ENCODE data around the gene DPAGT1.
"Not testable (repeated sequence)": the region's sequence is repeated elsewhere in the genome, so short reads cannot be mapped to it uniquely, and the experiment has no call there.

DPAGT1 gene

DNA sequence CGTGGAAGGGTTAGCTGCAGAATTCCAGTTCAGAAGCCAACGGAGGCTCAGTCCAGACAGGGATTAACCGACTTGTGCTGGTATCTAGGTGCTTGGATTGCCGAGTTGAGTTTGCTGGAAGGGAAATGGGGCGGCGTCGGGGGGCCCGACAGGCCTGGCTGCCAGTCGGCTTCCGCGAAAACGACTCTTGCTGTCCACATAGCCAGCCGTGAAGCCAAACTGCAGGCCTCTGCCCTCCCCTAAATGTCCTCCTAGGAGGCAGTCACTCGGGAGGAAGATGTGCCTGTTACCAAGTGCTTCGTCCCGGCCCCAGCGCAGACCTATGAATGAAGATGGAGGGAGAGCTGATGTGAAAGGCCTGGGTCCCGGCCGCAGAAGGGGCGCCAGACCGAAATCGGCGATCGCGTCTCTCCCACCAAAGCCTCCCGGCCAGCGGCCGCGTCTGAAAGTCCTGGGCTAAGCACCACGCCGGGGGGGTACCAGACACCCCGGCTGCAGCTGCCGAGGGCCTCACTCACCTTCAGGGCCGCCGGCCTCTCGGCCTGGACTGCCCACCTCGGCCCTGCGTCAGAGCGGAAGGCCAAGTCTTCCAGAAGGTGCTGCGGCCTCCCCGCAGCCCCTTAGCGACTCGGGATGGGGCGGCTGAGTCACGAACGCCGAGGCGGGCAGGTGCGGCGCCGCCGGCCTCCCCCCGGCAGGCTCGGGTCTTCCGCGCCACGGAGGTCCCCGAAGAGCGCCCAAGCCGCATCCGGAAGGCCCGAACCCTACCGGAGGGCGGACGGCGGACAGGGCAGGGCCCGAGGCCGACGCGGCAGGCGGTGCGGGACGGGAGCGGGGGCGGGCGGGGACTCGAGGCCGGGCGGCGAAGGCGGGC, 7.5 kb downstream of the DPAGT1 start:
- peak in 1 of 2 experiments; percentile 39 for DNase-seq

DNA sequence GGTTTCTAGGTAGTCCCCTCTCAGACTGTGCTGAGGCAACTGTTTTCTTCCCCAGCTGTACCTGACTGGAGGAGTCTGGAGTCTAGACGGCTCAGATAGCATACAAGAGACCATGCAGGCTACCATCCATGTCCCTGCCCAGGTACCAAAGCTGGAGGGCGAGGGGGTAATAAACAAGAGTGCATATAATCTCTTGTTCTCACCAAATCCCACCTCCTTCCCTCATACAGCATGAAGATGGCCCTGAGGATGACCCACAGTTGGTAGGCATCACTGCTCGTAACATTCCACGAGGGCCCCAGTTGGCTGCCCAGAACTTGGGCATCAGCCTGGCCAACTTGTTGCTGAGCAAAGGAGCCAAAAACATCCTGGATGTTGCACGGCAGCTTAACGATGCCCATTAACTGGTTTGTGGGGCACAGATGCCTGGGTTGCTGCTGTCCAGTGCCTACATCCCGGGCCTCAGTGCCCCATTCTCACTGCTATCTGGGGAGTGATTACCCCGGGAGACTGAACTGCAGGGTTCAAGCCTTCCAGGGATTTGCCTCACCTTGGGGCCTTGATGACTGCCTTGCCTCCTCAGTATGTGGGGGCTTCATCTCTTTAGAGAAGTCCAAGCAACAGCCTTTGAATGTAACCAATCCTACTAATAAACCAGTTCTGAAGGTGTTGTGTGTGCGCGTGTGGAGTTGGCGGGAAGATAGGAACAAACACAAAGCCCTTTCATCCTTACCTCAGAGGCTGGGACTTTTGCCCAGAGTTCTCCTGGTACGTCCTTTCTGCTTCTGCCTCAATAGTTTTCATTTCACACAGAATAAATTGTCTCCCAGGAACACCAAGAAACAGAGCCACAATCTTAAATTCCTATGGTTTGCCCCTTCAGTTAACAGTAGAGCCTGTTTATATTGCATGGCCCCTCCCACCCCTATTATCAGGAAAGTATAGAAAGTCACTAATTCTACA, 8.5 kb downstream of the DPAGT1 start:
- no peak for DNase-seq

DNA sequence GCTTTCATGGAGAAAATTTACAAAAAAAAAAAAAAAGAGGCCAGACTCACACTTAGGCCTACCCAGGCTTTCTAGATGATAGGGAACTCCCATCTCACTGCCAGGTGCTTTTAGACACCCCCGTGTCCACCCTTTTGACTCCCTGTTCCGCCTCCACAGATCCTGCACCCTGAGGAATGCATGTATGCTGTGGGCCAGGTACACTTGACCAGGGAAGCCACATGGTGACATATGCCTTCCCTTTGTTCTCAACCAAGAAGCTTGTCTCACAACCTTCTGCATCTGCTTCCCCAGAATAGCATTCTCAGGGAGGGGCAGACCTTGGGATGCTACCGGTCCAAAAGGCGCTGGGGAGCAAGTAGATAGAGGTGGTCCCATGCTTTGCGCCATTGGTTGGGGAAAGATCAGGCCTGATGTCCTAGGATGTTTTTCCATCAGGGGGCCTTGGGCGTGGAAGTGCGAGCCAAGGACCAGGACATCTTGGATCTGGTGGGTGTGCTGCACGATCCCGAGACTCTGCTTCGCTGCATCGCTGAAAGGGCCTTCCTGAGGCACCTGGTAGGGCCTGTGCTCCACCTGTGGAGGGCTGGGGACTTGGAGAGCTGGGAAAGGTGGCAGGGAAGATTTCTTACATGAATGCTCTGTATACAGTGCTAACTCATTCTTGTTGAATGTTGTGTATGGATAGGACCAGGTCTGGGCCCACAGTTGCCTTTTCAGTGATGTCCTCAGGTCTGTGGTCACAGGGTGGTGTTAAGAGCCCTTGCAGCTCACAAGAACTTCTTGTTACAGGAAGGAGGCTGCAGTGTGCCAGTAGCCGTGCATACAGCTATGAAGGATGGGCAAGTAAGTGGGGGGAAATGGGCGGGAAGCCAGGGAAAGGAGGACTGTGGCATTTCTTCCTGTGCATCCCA, 9.4 kb downstream of the DPAGT1 start:
- peak in 1 of 2 experiments; percentile 46 for DNase-seq

DNA sequence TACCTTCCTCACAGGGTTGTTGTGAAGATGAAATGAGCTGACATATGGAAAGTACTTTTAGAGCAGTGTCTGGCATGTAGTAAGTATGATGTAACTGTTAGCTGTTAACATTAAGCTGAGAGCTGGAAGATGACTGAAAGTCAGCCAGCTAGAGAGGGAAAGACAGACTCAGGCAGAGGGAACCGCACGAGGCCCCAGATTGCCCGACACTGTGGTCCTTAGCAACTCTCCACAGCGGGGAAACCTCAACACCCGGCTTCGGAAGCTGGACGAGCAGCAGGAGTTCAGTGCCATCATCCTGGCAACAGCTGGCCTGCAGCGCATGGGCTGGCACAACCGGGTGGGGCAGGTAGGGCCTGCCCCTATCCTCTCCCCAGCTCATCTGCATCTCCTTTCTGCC, 10.5 kb downstream of the DPAGT1 start:
- DNase-seq, result peak; percentile 43 to 75

DNA sequence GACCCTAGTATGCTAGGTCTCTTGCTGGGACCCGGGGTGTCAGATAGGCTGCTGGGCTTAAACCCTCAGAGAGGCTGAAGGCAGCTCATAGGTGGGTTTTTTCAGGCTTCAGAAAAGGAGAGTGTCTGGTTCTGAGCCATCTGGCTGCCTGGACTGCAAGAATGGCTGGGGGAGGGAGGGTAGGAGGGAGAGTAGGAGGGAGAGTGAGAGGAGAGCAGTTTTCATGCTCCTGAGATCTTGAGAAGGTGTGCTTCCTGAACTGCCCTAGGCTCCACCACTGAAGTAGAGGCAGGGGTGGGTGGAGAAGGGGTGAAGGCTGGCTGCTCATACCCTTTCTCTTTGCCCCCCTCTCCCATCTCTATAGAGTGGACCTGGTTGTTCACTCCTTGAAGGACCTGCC, 12.3 kb downstream of the DPAGT1 start:
- peak in 1 of 2 experiments; percentile 44 for DNase-seq

DNA sequence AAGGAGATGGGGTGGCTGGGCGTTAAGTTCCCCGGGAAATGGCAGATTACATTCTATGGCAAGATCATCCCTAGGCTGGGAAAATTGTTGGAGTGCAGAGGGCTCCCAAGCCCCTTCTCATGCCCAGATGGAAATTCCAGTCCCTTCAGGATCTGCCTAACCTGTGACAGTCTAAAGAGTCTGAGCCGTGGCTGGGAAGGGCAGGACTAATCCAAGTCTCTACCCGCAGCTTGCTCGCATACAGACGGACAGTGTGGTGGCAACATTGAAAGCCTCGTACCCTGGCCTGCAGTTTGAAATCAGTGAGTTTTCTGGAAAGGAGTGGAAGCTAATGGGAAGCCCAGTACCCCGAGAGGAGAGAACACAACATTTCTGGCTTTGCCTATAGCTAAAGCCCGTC, 13.2 kb downstream of the DPAGT1 start:
- no peak for DNase-seq

DNA sequence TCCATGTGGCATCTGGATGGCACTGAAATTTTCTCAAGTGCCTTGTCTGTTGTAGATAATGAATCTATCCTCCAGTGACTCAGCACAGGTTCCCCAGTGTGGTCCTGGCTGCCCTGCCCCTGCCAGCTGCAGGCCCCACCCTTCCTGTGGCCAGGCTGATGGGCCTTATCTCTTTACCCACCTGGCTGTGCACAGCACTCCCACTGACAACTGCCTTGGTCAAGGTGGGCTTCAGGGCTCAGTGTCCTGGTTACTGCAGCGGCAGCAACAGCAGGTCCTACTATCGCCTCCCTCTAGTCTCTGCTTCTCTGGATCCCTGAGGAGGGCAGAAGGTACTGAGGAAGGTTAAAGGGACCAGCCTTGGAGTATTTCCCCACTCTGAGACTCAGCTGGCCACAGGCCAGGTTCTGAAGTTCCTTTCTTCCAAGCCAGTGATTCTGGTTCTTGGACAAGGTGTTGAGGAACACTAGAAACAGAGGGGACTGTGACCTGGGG, 13.9 kb downstream of the DPAGT1 start:
- no peak for DNase-seq

DNA sequence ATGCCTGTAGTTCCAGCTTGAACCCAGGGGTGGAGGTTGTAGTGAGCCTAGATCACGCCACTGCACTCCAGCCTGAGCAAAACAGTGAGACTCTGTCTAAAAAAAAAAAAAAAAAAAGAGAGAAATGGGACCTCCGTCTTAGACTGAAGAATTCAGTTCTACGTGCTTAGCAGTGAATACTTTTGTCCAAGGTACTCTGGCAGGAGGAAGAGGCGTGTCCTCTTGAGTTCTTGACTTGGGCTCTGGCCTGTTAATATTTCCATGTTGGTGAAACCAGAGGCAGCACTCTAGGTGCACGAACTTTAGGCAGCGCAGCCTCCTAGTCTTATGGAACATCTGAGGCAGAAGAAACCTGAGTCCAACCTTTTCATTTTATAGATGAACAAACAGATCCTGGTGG, 14.5 kb downstream of the DPAGT1 start:
- DNase-seq, result no peak

DNA sequence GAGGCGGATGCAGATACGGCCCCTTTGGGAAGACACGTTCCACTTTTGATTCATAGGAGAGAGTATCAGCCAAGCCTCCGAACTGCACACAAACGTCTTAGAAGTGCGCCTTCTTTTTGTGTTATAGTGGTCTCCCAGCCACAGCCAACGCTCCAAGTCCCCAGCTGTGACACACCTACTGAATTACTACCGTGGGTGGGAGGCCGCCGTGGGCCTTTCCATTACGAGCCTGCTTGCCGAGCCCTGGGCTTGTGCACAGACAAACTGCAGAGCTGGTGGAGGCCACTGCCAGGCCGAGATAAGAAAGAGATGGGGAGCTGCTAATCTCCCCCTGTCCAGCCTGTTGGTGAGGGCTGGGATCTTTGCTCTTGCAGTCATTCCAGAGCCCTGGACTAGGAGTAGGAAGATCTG, 16.2 kb downstream of the DPAGT1 start:
- no peak for DNase-seq

DNA sequence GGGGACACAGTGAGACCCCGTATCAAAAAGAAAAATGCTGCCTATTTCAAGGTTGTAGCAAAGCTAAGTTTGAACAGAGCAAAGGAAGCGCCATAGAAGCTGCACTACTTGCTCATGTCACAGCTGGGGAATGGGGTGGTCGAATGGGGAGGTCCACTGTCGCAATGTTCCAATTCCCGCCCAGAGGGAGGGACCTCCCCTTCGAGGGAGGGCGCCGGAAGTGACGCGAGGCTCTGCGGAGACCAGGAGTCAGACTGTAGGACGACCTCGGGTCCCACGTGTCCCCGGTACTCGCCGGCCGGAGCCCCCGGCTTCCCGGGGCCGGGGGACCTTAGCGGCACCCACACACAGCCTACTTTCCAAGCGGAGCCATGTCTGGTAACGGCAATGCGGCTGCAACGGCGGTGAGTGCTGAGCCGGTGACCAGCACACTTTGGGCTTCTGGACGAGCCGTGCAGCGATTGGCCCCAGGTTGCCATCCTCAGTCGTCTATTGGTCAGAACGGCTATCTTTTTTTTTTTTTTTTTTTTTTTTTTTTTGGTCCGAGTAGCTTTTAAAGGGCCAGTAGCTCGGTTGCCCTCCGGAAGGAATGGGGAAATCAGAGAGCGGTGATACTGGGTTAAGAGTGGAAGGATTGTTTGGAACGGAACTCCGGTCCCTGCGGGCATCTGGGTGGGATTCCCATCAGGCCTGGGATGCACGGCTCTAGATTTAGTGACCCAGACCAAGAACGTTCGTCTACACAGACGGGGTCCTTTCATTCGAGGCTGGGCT, 16.8 kb downstream of the DPAGT1 start, which contains the start of gene HMBS:
Gene HMBS, plus strand, starts transcription at position 219 of the 774 bp plus-strand sequence. Its CDS starts 153 bp downstream, at position 372.
- DNase-seq, result peak; percentile 90

DNA sequence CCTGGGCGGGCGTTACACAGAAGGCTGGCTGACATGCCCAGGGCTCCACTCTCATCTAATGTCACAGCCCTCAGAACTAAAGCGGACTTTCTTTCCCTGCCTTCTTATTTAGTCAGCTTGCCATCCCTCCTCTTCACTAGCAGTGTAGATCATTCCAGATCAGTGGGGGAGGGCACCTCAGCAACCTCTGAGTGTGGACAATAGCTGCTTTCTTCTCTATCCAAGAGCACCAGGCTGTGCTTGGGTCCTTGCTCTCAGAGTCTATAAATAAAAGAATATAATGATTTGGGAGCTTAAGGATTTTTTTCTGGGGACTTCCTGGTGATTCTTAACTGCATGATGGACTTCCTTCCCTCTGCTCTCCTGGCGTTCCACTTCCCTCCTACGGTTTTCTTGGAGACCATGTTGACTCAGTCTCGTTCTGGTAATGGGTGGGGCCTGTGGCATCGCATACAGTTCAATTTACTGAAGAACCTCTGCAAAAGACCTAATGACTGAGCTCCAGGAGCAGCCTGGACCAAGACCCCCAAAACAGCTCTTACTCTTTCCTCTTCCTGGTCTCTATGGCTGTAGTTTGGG, 19.9 kb downstream of the DPAGT1 start:
- DNase-seq, result no peak

DNA sequence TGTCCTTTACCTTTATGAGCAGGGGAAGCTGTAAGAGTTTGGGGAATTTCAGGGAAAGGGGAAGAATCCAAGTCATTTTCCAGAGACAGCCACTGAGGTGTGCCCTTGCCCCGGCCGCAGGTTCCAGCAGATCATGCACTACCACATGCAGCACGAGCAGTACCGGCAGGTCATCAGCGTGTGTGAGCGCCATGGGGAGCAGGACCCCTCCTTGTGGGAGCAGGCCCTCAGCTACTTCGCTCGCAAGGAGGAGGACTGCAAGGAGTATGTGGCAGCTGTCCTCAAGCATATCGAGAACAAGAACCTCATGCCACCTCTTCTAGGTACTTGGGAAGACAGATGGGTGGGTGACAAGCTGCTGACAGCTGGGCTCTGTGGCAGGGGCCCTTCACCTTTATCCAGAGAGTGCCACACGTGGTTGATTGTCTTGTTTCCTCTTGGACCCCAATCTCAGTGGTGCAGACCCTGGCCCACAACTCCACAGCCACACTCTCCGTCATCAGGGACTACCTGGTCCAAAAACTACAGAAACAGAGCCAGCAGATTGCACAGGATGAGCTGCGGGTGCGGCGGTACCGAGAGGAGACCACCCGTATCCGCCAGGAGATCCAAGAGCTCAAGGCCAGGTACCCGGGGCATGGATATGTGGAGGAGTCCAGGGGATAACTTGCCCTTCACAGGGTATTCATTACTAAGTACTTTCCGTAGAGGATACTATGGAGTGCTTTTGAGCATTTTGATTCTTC, 22.8 kb downstream of the DPAGT1 start:
- DNase-seq, result no peak

DNA sequence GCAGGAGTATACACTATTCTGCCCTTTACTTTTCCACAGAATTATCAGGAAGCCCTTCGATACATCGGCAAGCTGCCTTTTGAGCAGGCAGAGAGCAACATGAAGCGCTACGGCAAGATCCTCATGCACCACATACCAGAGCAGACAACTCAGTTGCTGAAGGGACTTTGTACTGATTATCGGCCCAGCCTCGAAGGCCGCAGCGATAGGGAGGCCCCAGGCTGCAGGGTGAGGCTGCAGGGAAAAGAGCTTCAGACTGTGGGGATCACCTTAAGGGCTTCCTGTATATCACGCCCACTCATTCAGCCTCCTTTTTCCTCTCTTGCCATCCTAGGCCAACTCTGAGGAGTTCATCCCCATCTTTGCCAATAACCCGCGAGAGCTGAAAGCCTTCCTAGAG, 23.8 kb downstream of the DPAGT1 start:
- no peak for DNase-seq

DNA sequence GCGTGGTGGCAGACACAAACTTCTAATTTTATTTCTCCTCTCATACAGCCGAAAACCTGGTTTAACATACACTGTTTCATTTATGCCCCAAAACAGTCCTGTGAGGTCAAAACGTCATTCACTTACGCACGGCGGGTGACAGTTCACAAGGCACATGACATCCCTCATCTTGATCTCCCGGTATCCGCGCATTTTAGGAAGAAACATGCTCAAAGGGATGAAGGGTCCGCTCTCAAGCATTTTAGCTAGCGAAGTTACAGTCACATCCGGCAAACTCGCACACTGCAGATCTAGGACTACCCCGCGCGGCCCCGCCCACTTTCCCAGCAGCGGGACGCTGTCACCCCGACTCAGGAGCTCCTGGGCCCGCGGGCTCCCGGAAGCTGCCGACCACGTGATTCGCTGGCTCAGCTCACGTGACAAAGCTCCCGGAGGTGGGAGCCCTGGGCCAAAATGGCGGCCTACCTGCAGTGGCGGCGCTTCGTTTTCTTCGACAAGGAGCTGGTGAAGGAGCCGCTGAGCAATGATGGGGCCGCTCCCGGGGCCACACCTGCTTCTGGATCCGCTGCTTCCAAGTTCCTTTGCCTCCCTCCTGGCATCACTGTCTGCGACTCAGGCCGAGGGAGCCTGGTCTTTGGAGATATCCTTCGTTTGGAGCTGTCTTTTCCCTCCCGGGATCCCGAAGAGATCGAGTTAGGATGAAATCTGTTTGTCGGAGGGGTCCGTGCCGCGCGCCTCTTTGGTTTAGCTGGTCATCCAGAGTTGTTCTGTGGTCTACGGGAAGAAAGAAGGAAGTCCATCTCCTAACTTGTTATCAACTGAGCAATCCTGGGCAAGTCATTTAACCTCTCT, 34.1 kb downstream of the DPAGT1 start, which contains the start of gene VPS11:
Gene VPS11, plus strand, starts transcription at position 448 of the 852 bp plus-strand sequence. Its CDS starts 6 bp downstream, at position 454.
- DNase-seq, result peak; percentile 84 to 95

DNA sequence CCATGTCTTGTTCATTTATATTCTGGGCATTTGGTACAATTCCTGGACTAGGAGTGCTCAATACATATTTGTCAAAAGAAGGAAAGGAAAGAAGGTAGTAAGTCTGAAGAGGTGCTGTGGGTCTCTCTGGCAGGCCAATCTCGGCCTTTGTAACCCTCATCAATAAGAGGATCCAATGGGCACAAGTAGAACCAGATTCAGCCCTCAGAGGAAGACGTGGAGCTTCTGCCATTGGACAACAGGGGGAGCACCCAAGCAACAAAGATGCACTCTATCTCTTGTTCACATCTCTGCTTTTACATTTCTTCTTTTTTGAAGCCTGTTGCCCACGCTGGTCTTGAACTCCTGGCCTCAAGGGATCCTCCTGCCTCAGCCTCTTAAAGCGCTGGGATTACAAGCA, 36.3 kb downstream of the DPAGT1 start:
- peak in 1 of 2 experiments; percentile 36 for DNase-seq

DNA sequence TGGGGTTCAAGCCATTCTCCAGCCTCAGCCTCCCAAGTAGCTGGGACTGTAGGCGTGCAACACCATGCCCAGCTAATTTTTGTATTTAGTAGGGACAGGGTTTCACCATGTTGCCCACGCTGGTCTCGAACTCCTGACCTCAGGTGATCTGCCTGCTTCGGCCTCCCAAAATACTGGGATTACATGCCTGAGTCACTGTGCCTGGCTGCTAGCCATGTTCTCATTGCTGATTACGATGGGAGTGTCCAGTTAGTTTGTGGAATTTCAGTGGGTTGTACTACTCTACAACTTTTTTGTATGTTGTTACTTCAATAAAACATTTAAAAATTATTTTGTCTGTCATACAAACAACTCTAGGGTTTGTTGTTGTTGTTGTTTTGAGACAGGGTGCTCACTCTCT, 38.9 kb downstream of the DPAGT1 start:
- DNase-seq, result no peak

DNA sequence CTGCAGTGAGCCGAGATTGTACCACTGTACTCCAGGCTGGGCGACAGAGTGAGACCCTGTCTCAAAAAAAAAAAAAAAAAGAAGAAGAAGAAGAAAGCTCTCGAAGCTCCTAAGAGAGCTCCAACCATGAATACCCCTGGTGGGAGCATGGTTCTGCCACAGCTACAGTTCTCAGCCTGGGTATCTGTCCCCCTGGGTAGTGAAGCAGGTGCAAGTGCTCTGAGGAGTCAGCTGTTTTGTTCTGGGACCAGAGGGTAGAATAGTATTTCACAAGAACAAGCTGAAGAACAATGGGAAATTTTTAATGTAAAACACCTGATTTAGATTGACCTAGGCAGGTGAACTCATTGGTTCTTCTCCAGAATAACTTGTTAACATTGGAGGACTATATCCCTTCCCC, 40.4 kb downstream of the DPAGT1 start:
- DNase-seq, result no peak

DNA sequence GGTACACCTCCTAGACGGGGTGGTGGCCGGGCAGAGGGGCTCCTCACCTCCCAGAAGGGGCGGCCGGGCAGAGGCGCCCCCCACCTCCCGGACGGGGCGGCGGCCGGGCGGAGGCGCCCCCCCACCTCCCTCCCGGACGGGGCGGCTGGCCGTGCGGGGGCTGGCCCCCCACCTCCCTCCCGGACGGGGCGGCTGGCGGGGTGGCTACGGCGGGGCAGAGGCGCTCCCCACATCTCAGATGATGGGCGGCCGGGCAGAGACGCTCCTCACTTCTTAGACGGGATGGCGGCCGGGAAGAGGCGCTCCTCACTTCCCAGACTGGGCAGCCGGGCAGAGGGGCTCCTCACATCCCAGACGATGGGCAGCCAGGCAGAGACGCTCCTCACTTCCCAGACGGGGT, 42.5 kb downstream of the DPAGT1 start:
- DNase-seq, result not testable (repeated sequence)

Measured in NCI-H524 (cell line).